ENCODE measurements around the gene CDIP1.

- TF ChIP-seq CTCF (IDR thresholded peaks at IDR 0.05; ENCODE audit: low read length) (no peak), EZH2 (optimal IDR thresholded peaks at IDR 0.05; ENCODE audit: low read depth, low read length) (no peak), EZH2phosphoT487 (IDR thresholded peaks at IDR 0.05; ENCODE audit: low read length) (no peak)
These were observed 39.4 kb downstream of the CDIP1 start for GRCh38 chr16:4499196-4499555.

Measured in MM.1S (cell line).